Measurements from ENCODE around the gene BICC1. TPM values are rescaled to one million over a fixed set of nuclear protein-coding genes. Genes with fewer than 3 reads are reported as not detected.

Gene BICC1
- polyA plus RNA-seq, 1 donor (not counting 4 experiments of a cell fraction or from before 2014, with no cell fraction given) = 4.2 TPM

GRCh38 chr10:58838561-58839208, 326.0 kb downstream of the BICC1 start:
- no peak for TF ChIP-seq CTCF (optimal IDR thresholded peaks at IDR 0.05 in 1 of 3, IDR thresholded peaks at IDR 0.05 in 1 of 3, conservative IDR thresholded peaks at IDR 0.05 in 1 of 3; ENCODE audit: extremely low read depth in 1 of 3, insufficient read depth in 2 of 3, low read length in 3 of 3)
- TF ChIP-seq EZH2 (IDR thresholded peaks at IDR 0.05; ENCODE audit: low read length) = no peak
- no peaks in the 10 kb centered on the region for H3K9me3 ChIP-seq (ENCODE audit: control insufficient read depth, low read depth, low read length)
- no peaks in the 10 kb centered on the region for H3K79me2 ChIP-seq (ENCODE audit: control insufficient read depth, insufficient read depth, low read length)
- FAIRE-seq (no peak), DNase-seq (ENCODE audit: low read depth, low spot score) (no peak)
- no peak overlapping the region for H3K4me3 ChIP-seq (ENCODE audit: control insufficient read depth in 2 of 3, extremely low read depth in 1 of 3, insufficient read depth in 2 of 3, low read depth in 1 of 3, low read length in 3 of 3)
- H3K36me3 ChIP-seq (ENCODE audit: control insufficient read depth in 2 of 2, extremely low read depth in 1 of 2, insufficient read depth in 2 of 2, low read length in 2 of 2) = no peaks in the 10 kb centered on the region
- H3K27me3 ChIP-seq (ENCODE audit: control insufficient read depth, extremely low read depth, insufficient read depth, low read length) = no peaks in the 10 kb centered on the region
- no peak overlapping the region for H3K4me2 ChIP-seq (ENCODE audit: control insufficient read depth, extremely low read depth, insufficient read depth, low read depth, low read length)
- no peak overlapping the region for H2AFZ ChIP-seq (ENCODE audit: control insufficient read depth, low read length)
- H3K9ac ChIP-seq (ENCODE audit: control insufficient read depth, extremely low read depth, insufficient read depth, low read length) = no peak overlapping the region
- no peaks in the 10 kb centered on the region for H3K4me1 ChIP-seq (ENCODE audit: control insufficient read depth, extremely low read depth, insufficient read depth, low read length)
- no peaks in the 10 kb centered on the region for H4K20me1 ChIP-seq (ENCODE audit: control insufficient read depth, extremely low read depth, insufficient read depth, low read length)
- H3K9me1 ChIP-seq (ENCODE audit: control insufficient read depth, extremely low read depth, insufficient read depth, low read length) = no peaks in the 10 kb centered on the region
- no peak overlapping the region for H3K27ac ChIP-seq (ENCODE audit: control insufficient read depth, insufficient read depth, low read length)
- dilution Hi-C loops (cut with MboI; ENCODE audit: extremely low pct_ligation_motif_present, low sequenced_read_pairs) = no loop called here

- no peak overlapping the region for H3K4me3 ChIP-seq (ENCODE audit: control insufficient read depth in 2 of 3, extremely low read depth in 1 of 3, insufficient read depth in 2 of 3, low read depth in 1 of 3, low read length in 3 of 3)
- no peak overlapping the region for H3K27ac ChIP-seq (ENCODE audit: control insufficient read depth, insufficient read depth, low read length)
- H3K4me2 ChIP-seq (ENCODE audit: control insufficient read depth, extremely low read depth, insufficient read depth, low read depth, low read length) = no peak overlapping the region
- FAIRE-seq = no peak
- no peaks in the 10 kb centered on the region for H3K9me1 ChIP-seq (ENCODE audit: control insufficient read depth, extremely low read depth, insufficient read depth, low read length)
- no peak overlapping the region for H3K9ac ChIP-seq (ENCODE audit: control insufficient read depth, extremely low read depth, insufficient read depth, low read length)
- H3K27me3 ChIP-seq (ENCODE audit: control insufficient read depth, extremely low read depth, insufficient read depth, low read length) = no peaks in the 10 kb centered on the region
- no peak overlapping the region for H2AFZ ChIP-seq (ENCODE audit: control insufficient read depth, low read length)
- dilution Hi-C loops (cut with MboI; ENCODE audit: extremely low pct_ligation_motif_present, low sequenced_read_pairs) = no loop called here
- no peaks in the 10 kb centered on the region for H4K20me1 ChIP-seq (ENCODE audit: control insufficient read depth, extremely low read depth, insufficient read depth, low read length)
- H3K4me1 ChIP-seq (ENCODE audit: control insufficient read depth, extremely low read depth, insufficient read depth, low read length) = no peaks in the 10 kb centered on the region
- H3K9me3 ChIP-seq (ENCODE audit: control insufficient read depth, low read depth, low read length) = no peaks in the 10 kb centered on the region
- no peaks in the 10 kb centered on the region for H3K36me3 ChIP-seq (ENCODE audit: control insufficient read depth in 2 of 2, extremely low read depth in 1 of 2, insufficient read depth in 2 of 2, low read length in 2 of 2)
- no peak for DNase-seq (ENCODE audit: low read depth, low spot score)
- no peaks in the 10 kb centered on the region for H3K79me2 ChIP-seq (ENCODE audit: control insufficient read depth, insufficient read depth, low read length)
- no peak for TF ChIP-seq CTCF (optimal IDR thresholded peaks at IDR 0.05 in 1 of 3, IDR thresholded peaks at IDR 0.05 in 1 of 3, conservative IDR thresholded peaks at IDR 0.05 in 1 of 3; ENCODE audit: extremely low read depth in 1 of 3, insufficient read depth in 2 of 3, low read length in 3 of 3)
- TF ChIP-seq EZH2 (IDR thresholded peaks at IDR 0.05; ENCODE audit: low read length) = no peak
Observed at GRCh38 chr10:58839771-58840170, 327.1 kb downstream of the BICC1 start.

All from keratinocyte (primary cell).